CD8-positive, alpha-beta memory T cell (primary cell): ENCODE measurements around the gene KLHL29. TPM values are rescaled to one million over a fixed set of nuclear protein-coding genes. Genes with fewer than 3 reads are reported as not detected.

Source experiments
- CTCF ChIA-PET: fragments of 350-600 bp; sonication (Branson Sonifier 250); formaldehyde crosslinking; loops from one replicate; lab custom pipeline; 2021; ENCODE audit warnings: antibody characterized with exemption; lab: Charles Lee
- POLR2A ChIA-PET: fragments of 350-600 bp; sonication (Branson Sonifier 250); formaldehyde crosslinking; loops from one replicate; lab custom pipeline; 2021; ENCODE audit warnings: antibody characterized with exemption; lab: Charles Lee
- DNase-seq, 5 donors: peaks; one replicate each; pipeline versions ENCODE4 v3.0.0 to v3.0.0-alpha.2; 2020 to 2022; ENCODE audit warnings: mixed read lengths in 1 of 5
- H3K27ac ChIP-seq: one replicate; pipeline ENCODE4 v1.7.0; 2013; ENCODE audit warnings: low read depth, mild to moderate bottlenecking, low read length, moderate library complexity
- H3K27me3 ChIP-seq: 2 replicates; pipeline ENCODE4 v1.7.0; 2013; ENCODE audit warnings: low read length, mild to moderate bottlenecking; ENCODE audit not compliant: insufficient read depth, poor library complexity, severe bottlenecking
- H3K36me3 ChIP-seq: 2 replicates; pipeline ENCODE4 v1.7.0; 2013; ENCODE audit warnings: mild to moderate bottlenecking, low read length, moderate library complexity; ENCODE audit not compliant: insufficient read depth
- H3K4me1 ChIP-seq: 2 replicates; pipeline ENCODE4 v1.7.0; 2013; ENCODE audit warnings: mild to moderate bottlenecking, low read length, moderate library complexity; ENCODE audit not compliant: insufficient read depth
- H3K4me3 ChIP-seq: 2 replicates; pipeline ENCODE4 v1.7.0; 2013; ENCODE audit warnings: mild to moderate bottlenecking, low read length
- H3K9me3 ChIP-seq: 2 replicates; pipeline ENCODE4 v1.7.0; 2013; ENCODE audit warnings: mild to moderate bottlenecking, low read length
- H3K27ac Mint-ChIP-seq, 8 donors: one replicate each; pipeline ENCODE4 v1.8.0; 2020 to 2021; ENCODE audit warnings: mixed read lengths in 8 of 8, mild to moderate bottlenecking in 6 of 8, inconsistent platforms in 3 of 8, moderate library complexity in 3 of 8
- H3K27me3 Mint-ChIP-seq, 2 donors: one replicate each; pipeline ENCODE4 v1.8.0; 2020 to 2021; ENCODE audit warnings: mixed read lengths in 2 of 2, mild to moderate bottlenecking in 1 of 2, moderate library complexity in 1 of 2
- H3K36me3 Mint-ChIP-seq, 3 donors: one replicate each; pipeline ENCODE4 v1.8.0; 2020 to 2021; ENCODE audit warnings: mixed read lengths in 3 of 3, inconsistent platforms in 1 of 3, mild to moderate bottlenecking in 1 of 3
- H3K4me1 Mint-ChIP-seq, 3 donors: one replicate each; pipeline ENCODE4 v1.8.0; 2020 to 2021; ENCODE audit warnings: mixed read lengths in 3 of 3, inconsistent platforms in 1 of 3, mild to moderate bottlenecking in 1 of 3
- H3K4me3 Mint-ChIP-seq, 7 donors: one replicate each; pipeline ENCODE4 v1.8.0; 2020 to 2021; ENCODE audit warnings: mixed read lengths in 7 of 7, mild to moderate bottlenecking in 6 of 7, moderate library complexity in 4 of 7, inconsistent platforms in 2 of 7
- H3K9me3 Mint-ChIP-seq, 5 donors: one replicate each; pipeline ENCODE4 v1.8.0; 2020 to 2022; ENCODE audit warnings: mixed read lengths in 5 of 5, mild to moderate bottlenecking in 3 of 5, moderate library complexity in 2 of 5, inconsistent platforms in 1 of 5
- polyA plus RNA-seq: library from polyadenylated mRNA; unstranded; fragments of 300-500 nt; fragmentation: Illumina TruSeq; gene quantifications from one replicate; pipeline ENCODE4 v1.2.3, GENCODE V29; 2021
- total RNA-seq, 2 experiments: library from RNA; stranded (reverse); gene quantifications; one replicate each; pipeline ENCODE4 v1.2.3, GENCODE V29; 2021

KLHL29 gene
- total and polyA plus RNA-seq, 3 experiments from 2014 or later: 0.11 to 0.21 (median 0.13) TPM

DNA sequence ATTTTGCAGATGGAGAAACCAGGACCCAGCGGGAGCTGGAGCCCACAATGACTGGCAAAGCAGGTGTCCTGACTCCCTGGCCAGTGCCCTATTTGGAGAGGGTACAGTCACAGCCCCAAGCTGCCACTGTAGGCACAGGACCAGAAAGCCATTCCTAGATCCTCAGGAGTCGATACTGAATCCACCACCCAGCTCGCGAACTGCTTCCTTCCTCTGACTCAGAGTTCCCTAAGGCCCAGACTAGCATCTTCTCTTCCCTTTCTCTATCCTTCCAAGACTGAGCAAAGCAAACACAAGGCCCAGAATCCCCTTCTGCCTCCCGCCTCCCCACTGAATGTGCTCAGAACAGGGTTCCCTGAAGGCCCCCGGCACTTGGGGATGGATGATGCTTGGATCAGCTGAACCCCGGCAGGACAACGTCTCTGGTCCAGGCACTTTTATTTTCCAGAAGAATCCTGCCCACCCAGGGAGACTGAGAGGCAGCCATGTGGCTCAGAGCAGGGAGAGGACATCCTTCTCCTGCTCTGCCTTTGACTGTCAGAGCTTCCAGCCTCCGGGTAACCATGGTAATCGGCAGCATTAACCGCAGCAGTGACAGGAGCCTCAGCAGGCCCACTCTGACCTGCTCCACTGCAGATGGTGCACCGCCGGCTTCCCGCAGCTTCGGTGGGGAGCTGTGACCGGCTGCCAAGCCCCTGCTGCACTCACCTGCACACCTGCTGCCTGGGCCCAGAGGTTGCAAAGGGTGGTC lies 34.8 kb upstream of the KLHL29 start:
- peaks cover 11 to 48% of the 10 kb centered on the region in 2 donors for H3K27me3 Mint-ChIP-seq

DNA sequence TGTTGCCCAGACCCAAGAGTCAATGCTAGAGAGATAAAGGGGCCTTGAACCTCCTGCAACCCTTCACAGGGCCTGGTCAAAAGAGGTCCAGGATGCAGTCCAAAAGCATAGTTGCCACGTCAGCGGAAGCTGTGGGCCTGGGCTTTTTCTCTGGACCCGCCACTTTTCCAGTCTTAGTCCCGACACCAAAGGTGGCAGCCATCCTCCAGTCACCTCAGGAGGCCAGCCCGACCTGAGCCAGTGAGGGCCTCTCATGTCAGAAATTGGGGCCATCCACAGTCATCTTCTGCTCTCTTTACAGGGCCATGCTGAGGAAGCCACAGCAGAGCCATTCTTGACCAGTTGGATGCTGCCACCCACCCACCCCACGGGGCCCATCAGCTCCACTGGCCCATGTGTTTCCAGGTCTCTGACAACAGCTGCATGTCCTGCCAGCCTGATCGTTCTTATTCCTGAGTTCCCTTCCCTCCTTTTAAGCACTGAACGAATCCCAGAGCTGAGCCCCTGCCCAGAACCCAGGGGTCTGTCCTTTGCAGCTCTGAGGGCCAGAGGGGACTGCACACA lies 34.1 kb upstream of the KLHL29 start:
- H3K4me1 ChIP-seq: no peaks in the 10 kb centered on the region
- H3K9me3 Mint-ChIP-seq: no peaks in the 10 kb centered on the region
- H3K27me3 Mint-ChIP-seq: peaks cover 11 to 48% of the 10 kb centered on the region in 2 donors
- no peaks in the 10 kb centered on the region for H3K4me1 Mint-ChIP-seq
- H3K4me3 ChIP-seq: no peak overlapping the region
- H3K27ac Mint-ChIP-seq: no peak overlapping the region
- POLR2A ChIA-PET: no interaction called here
- DNase-seq: no peak
- peak overlapping the region in 1 of 7 donors; percentile 27 for H3K4me3 Mint-ChIP-seq
- no peak overlapping the region for H3K27ac ChIP-seq
- no peaks in the 10 kb centered on the region for H3K27me3 ChIP-seq
- no peaks in the 10 kb centered on the region for H3K36me3 Mint-ChIP-seq
- no peaks in the 10 kb centered on the region for H3K9me3 ChIP-seq
- no peaks in the 10 kb centered on the region for H3K36me3 ChIP-seq
- CTCF ChIA-PET: no interaction called here

More for the DNA sequence above, 34.8 kb upstream of the KLHL29 start:
- H3K9me3 Mint-ChIP-seq: no peaks in the 10 kb centered on the region
- no peak overlapping the region for H3K4me3 ChIP-seq
- ChIA-PET CTCF (no interaction called here), POLR2A (no interaction called here)
- no peaks in the 10 kb centered on the region for H3K36me3 Mint-ChIP-seq
- no peak overlapping the region for H3K4me3 Mint-ChIP-seq
- no peak for DNase-seq
- H3K36me3 ChIP-seq: no peaks in the 10 kb centered on the region
- H3K4me1 ChIP-seq: no peaks in the 10 kb centered on the region
- no peak overlapping the region for H3K27ac ChIP-seq
- no peak overlapping the region for H3K27ac Mint-ChIP-seq
- no peaks in the 10 kb centered on the region for H3K9me3 ChIP-seq
- no peaks in the 10 kb centered on the region for H3K4me1 Mint-ChIP-seq
- H3K27me3 ChIP-seq: no peaks in the 10 kb centered on the region

DNA sequence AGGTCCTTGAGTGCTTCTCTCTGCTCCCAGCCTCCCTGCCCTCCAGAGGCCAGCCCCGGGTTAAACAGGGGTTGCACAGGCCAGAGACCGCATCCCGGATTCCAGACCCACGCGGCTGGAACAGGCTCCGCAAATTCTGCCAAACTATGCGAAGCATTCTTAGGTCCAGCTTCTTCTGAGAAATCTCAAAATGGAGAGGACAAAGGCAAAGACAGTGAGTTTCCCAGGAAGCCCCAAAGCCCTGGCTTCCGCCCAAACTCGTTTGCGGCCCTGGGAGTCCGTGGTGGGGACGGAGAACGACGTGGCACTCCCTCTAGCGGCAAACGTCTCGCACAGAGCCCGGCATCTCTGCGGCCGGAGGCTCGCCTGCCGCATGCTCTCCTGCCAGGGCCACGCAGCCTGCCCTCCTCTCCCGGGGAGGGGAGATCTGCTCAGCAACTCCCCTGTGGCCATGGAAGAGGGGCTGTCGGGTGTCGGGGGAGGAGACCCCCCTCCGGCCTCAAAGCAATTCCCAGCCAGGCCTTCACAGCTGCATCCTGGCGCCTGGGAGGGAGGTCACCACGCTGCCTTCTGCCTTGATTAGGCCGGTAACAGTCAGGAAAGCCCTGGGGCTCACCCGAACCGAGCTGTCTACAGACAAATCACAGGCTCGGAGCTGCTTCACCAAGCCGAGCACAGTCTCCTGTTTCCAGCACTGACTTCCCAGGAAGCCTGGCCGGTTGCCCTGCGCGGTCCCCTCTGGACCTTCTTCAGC lies 33.4 kb upstream of the KLHL29 start:
- CTCF ChIA-PET: interaction anchor here (1.1 kb wide), 1 partner anchor 12 kb away, joined by 3 read pairs; no protein-coding TSS in a partner anchor
- POLR2A ChIA-PET: no interaction called here
- Histone ChIP-seq H3K9me3 (no peaks in the 10 kb centered on the region), H3K27ac (no peak overlapping the region), H3K36me3 (no peaks in the 10 kb centered on the region), H3K27me3 (no peaks in the 10 kb centered on the region), H3K4me3 (no peak overlapping the region), H3K4me1 (no peaks in the 10 kb centered on the region)
- H3K27ac Mint-ChIP-seq: no peak overlapping the region
- peak in 1 of 5 donors; percentile 17 for DNase-seq
- H3K27me3 Mint-ChIP-seq: peaks cover 12 to 46% of the 10 kb centered on the region in 2 donors
- H3K4me3 Mint-ChIP-seq: peak overlapping the region in 1 of 7 donors; percentile 27
- no peaks in the 10 kb centered on the region for H3K36me3 Mint-ChIP-seq
- no peaks in the 10 kb centered on the region for H3K9me3 Mint-ChIP-seq
- H3K4me1 Mint-ChIP-seq: no peaks in the 10 kb centered on the region

DNA sequence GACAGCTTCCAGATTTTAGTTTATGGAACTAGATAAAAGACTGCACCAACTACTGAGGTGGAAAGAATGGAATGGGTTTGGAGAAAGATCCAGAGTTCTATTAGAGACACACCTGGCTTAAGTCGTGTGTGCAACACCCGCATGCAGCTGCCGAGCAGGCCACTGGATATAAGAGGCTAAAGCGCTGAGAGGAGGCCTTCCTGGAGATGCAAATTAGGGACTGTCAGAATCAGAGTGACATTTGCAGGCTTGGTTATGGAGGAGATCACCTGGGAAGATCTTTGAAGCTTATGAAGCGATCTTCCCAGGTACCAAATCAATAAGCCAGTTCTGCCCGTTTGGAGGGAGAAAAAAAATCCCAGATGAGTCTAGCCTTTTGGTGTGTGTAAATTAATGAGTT lies 30.4 kb upstream of the KLHL29 start:
- Mint-ChIP-seq H3K27me3 (peaks cover 16 to 40% of the 10 kb centered on the region in 2 donors), H3K36me3 (no peaks in the 10 kb centered on the region), H3K4me3 (no peak overlapping the region), H3K27ac (no peak overlapping the region), H3K9me3 (no peaks in the 10 kb centered on the region), H3K4me1 (no peaks in the 10 kb centered on the region)
- Histone ChIP-seq H3K4me1 (no peaks in the 10 kb centered on the region), H3K27ac (no peak overlapping the region), H3K27me3 (no peaks in the 10 kb centered on the region), H3K36me3 (no peaks in the 10 kb centered on the region), H3K4me3 (no peak overlapping the region), H3K9me3 (no peaks in the 10 kb centered on the region)
- no peak for DNase-seq
- ChIA-PET CTCF (no interaction called here), POLR2A (no interaction called here)

DNA sequence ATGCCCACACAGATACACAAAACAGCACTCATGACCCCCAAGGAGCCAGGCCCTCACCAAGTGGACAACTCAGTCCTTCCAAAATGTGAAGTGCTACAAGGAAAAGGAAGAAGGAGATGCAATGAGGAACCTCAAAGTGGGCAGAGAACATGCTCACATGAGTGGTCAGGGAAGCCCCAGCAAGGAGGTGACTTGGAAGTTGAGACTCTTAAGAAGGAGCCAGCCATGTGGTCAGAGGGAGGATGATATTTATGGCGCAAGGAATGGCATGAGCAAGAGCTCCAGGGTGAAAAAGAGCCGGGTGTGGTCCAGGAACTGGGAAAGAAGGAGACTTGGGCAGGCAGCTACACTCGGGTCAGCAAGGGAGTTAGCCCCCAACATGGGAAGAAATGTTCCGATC lies 30.0 kb upstream of the KLHL29 start:
- peaks cover 16 to 41% of the 10 kb centered on the region in 2 donors for H3K27me3 Mint-ChIP-seq
- H3K4me1 ChIP-seq: no peaks in the 10 kb centered on the region
- no peak for DNase-seq
- H3K36me3 ChIP-seq: no peaks in the 10 kb centered on the region
- H3K4me1 Mint-ChIP-seq: no peaks in the 10 kb centered on the region
- no peaks in the 10 kb centered on the region for H3K9me3 ChIP-seq
- H3K4me3 ChIP-seq: no peak overlapping the region
- no peak overlapping the region for H3K27ac ChIP-seq
- H3K4me3 Mint-ChIP-seq: no peak overlapping the region
- H3K9me3 Mint-ChIP-seq: no peaks in the 10 kb centered on the region
- no peaks in the 10 kb centered on the region for H3K36me3 Mint-ChIP-seq
- POLR2A ChIA-PET: no interaction called here
- CTCF ChIA-PET: no interaction called here
- H3K27me3 ChIP-seq: no peaks in the 10 kb centered on the region
- H3K27ac Mint-ChIP-seq: no peak overlapping the region

DNA sequence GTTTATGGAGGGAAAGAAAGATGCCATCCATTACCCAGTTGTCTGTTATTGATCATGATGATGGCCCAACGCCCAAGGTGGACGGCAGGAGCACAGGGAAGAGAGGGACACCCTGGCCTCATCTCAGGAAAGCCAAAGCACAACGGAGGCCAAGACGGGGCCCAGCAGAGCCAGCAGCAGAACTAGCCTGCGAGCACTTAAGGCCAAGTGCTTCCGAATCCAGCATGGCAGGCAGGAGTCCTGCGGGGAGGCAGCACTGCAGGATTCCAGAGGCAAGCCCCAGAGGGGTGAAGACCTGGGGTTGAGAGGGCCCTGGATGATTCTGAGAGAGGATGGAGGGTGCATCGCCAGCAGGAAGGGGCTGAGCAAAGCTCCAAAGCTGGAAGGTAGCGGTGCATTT lies 28.3 kb upstream of the KLHL29 start:
- Mint-ChIP-seq H3K27ac (no peak overlapping the region), H3K4me3 (no peak overlapping the region), H3K4me1 (no peaks in the 10 kb centered on the region), H3K27me3 (peaks cover 18 to 49% of the 10 kb centered on the region in 2 donors), H3K36me3 (no peaks in the 10 kb centered on the region), H3K9me3 (no peaks in the 10 kb centered on the region)
- Histone ChIP-seq H3K27me3 (no peaks in the 10 kb centered on the region), H3K27ac (no peak overlapping the region), H3K36me3 (no peaks in the 10 kb centered on the region), H3K4me1 (no peaks in the 10 kb centered on the region), H3K9me3 (no peaks in the 10 kb centered on the region), H3K4me3 (no peak overlapping the region)
- ChIA-PET CTCF (no interaction called here), POLR2A (no interaction called here)
- DNase-seq: no peak

DNA sequence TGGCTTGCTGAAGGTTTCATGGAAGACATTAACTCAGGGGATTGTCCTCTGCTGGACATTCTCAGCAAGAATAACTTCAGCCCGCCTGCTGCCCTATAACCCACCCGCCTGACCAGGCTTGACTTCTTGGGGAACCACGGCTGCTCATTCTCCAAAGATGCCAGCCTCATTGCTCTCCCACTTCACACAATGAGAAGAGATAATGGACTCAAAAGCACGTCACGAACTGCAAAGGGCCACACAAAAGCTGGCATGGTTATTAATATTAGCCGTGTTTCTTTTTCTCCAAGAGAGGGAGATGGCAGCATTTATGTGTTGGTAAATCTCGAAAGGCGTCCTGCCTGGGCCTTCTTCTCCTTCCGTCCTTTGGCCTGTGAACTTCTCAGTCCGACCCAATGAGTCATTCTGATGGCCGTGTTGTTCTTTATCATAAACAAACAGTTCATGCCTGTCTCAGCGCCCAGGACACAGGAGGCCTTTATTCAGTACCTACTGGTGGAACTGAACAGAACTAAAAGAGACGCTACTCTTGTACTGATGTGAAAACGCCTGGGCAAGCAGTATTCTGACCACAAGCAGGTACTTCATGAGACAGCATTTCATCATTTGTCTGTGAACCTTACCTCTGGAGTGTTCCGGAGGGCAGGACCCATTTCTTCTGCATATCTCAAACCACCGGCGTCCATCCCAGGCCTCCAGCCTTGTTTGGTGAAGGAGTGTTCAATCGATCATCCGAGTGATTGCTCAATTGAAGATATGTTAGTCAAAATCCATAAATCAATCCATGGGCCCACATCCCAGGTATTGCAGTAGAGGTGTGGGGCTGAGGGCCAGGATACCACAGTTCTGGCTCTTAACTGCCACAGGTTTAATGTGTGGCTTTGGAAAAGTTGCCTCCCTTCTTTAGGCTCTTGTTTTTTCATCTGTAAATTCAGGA lies 25.1 kb upstream of the KLHL29 start:
- no peak overlapping the region for H3K27ac Mint-ChIP-seq
- POLR2A ChIA-PET: no interaction called here
- H3K9me3 ChIP-seq: no peaks in the 10 kb centered on the region
- H3K4me1 Mint-ChIP-seq: no peaks in the 10 kb centered on the region
- no peak overlapping the region for H3K4me3 ChIP-seq
- peaks cover 0 to 3% (median 0%) of the 10 kb centered on the region in 5 donors for H3K9me3 Mint-ChIP-seq
- H3K4me1 ChIP-seq: no peaks in the 10 kb centered on the region
- no peak overlapping the region for H3K4me3 Mint-ChIP-seq
- DNase-seq: no peak
- CTCF ChIA-PET: no interaction called here
- no peaks in the 10 kb centered on the region for H3K36me3 ChIP-seq
- H3K27me3 ChIP-seq: peaks cover 3% of the 10 kb centered on the region
- H3K27ac ChIP-seq: no peak overlapping the region
- no peaks in the 10 kb centered on the region for H3K36me3 Mint-ChIP-seq
- peaks cover 20 to 48% of the 10 kb centered on the region in 2 donors for H3K27me3 Mint-ChIP-seq
